Glutamatergic neuron (in vitro differentiated cells): ENCODE results near the gene SLCO3A1. TPM values are rescaled to one million over a fixed set of nuclear protein-coding genes. Genes with fewer than 3 reads are reported as not detected.

Experiments used
- DNase-seq: peaks from one replicate; pipeline ENCODE4 v3.0.0; 2022
- H3K27ac Mint-ChIP-seq: one replicate; pipeline ENCODE4 v1.8.0; 2020; ENCODE audit warnings: mild to moderate bottlenecking, mixed read lengths, inconsistent platforms; ENCODE audit not compliant: unreplicated experiment
- H3K27me3 Mint-ChIP-seq: one replicate; pipeline ENCODE4 v1.8.0; 2020; ENCODE audit warnings: mild to moderate bottlenecking, moderate library complexity, mixed read lengths, inconsistent platforms; ENCODE audit not compliant: unreplicated experiment
- H3K36me3 Mint-ChIP-seq: one replicate; pipeline ENCODE4 v1.8.0; 2020; ENCODE audit warnings: mild to moderate bottlenecking, mixed read lengths, inconsistent platforms; ENCODE audit not compliant: unreplicated experiment
- H3K4me1 Mint-ChIP-seq: one replicate; pipeline ENCODE4 v1.8.0; 2020; ENCODE audit warnings: mild to moderate bottlenecking, low read depth, mixed read lengths, inconsistent platforms; ENCODE audit not compliant: unreplicated experiment
- H3K4me3 Mint-ChIP-seq: one replicate; pipeline ENCODE4 v1.8.0; 2020; ENCODE audit warnings: mild to moderate bottlenecking, mixed read lengths, inconsistent platforms; ENCODE audit not compliant: unreplicated experiment
- H3K9me3 Mint-ChIP-seq: one replicate; pipeline ENCODE4 v1.8.0; 2020; ENCODE audit warnings: mild to moderate bottlenecking, moderate library complexity, mixed read lengths, inconsistent platforms; ENCODE audit not compliant: unreplicated experiment
- CTCF ChIP-seq: fragments of 200-600 bp; sonication (generic); IDR thresholded peaks from one replicate; pipeline ENCODE4 v1.5.0; 2021; ENCODE audit not compliant: partially characterized antibody, unreplicated experiment
- total RNA-seq: library from RNA; stranded (reverse); fragmentation: NEBNext Ultra II Directional; extraction: Animal tissue kit (Norgen Biotek cat#: 25700); gene quantifications from one replicate; pipeline ENCODE4 v1.2.1, GENCODE V29; 2021; ENCODE audit not compliant: unreplicated experiment

The SLCO3A1 gene
- total RNA-seq, 1 donor from 2014 or later, result 27.9 TPM

- Mint-ChIP-seq H3K4me1 (peaks cover 2% of the 10 kb centered on the region), H3K27ac (no peak overlapping the region), H3K4me3 (no peak overlapping the region), H3K9me3 (peaks cover 5% of the 10 kb centered on the region), H3K27me3 (peaks cover 6% of the 10 kb centered on the region), H3K36me3 (peaks cover 17% of the 10 kb centered on the region)
- TF ChIP-seq CTCF, result no peak
- no peak for DNase-seq
These were observed 299.5 kb downstream of the SLCO3A1 start for GRCh38 chr15:92152983-92153382.

DNA sequence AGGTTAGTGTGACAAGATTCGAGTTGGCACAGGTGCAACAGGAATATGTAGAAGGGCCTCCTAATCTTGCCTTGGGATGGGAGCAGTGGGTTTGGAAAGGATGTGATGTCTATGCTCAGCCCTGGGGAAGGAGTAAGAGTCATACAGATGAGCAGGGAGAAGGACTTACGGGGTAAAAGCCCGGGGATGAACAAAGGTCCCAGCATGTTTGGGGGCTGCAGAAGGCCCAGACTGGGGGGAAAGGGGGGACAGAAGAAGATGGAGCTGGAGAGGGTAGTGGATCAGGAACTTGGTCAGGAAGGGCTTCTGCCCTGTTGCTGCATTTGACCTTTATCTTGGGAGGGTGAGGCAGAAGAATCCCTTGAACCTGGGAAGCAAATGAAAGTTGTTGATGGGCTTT is 300.1 kb downstream of the SLCO3A1 start:
- Mint-ChIP-seq H3K4me1 (peaks cover 2% of the 10 kb centered on the region), H3K9me3 (peaks cover 5% of the 10 kb centered on the region), H3K36me3 (peaks cover 17% of the 10 kb centered on the region), H3K27ac (no peak overlapping the region), H3K27me3 (peaks cover 6% of the 10 kb centered on the region), H3K4me3 (no peak overlapping the region)
- no peak for DNase-seq
- TF ChIP-seq CTCF, result no peak

DNA sequence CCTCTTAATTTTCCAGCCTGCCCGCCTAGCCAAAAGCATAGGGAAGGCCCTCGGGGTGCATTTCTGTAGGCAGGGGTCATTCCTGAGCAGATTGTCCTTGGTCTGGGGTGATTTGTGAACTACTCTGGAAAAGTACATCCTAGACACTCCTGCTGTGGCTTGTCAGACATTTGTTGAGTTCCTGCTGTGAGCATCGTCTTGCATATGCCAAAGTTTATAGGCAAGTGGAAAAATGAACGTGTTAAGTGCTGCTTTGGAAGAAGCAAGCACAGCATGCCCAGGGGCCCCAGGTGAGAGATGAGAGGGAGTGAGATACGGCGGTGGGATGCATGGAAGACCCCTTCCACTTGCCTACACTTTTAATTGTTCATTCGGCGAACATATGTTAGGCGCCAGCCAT is 302.4 kb downstream of the SLCO3A1 start:
- H3K36me3 Mint-ChIP-seq, result peaks cover 12% of the 10 kb centered on the region
- TF ChIP-seq CTCF, result no peak
- H3K9me3 Mint-ChIP-seq, result peaks cover 5% of the 10 kb centered on the region
- H3K4me3 Mint-ChIP-seq, result no peak overlapping the region
- peaks cover 9% of the 10 kb centered on the region for H3K4me1 Mint-ChIP-seq
- H3K27me3 Mint-ChIP-seq, result peaks cover 6% of the 10 kb centered on the region
- DNase-seq, result no peak
- H3K27ac Mint-ChIP-seq, result no peak overlapping the region

DNA sequence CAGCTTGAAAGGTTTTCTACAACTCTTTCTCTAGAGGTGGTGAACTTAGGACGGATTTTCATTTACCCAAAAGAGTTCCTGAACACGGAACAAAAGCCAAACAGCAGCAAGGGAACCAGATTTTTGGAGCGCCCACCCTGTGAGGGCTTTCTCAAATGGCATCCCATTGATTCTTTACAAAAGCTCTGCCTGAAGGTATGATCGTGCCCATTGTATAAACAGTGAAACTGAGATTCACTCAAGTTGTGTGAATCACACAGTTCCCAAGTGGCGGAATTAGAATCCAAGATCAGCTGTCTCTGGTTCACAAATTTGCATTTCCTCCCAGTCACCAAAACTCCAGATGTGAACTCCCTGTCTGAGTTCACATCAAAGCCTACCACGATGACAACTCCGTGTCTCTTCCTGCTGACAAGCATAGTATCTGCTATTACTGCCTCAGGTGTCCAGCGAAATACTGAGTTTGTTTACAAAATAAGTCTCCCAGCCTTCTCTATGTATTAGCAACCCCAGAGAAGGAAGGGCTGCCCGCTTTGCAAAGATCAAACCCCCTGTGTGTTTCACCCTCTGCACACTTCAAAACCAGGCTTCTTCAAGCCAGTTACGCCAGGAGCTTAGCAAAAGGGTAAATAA is 304.3 kb downstream of the SLCO3A1 start:
- DNase-seq, result no peak

More for the DNA sequence above, 304.3 kb downstream of the SLCO3A1 start:
- Mint-ChIP-seq H3K27ac (no peak overlapping the region), H3K4me3 (no peak overlapping the region), H3K27me3 (peaks cover 6% of the 10 kb centered on the region), H3K4me1 (peaks cover 14% of the 10 kb centered on the region), H3K36me3 (peaks cover 12% of the 10 kb centered on the region), H3K9me3 (peaks cover 5% of the 10 kb centered on the region)
- TF ChIP-seq CTCF, result no peak
